HuH-7 (cell line): ENCODE results near the gene SLC7A5.
"Not testable (repeated sequence)": the region's sequence is repeated elsewhere in the genome, so short reads cannot be mapped to it uniquely, and the experiment has no call there.

Experiments
- DNase-seq: peaks from one replicate; pipeline ENCODE4 v3.0.0; 2011; ENCODE audit warnings: low spot score

SLC7A5 gene

GRCh38 chr16:87822108-87822970, 47.0 kb downstream of the SLC7A5 start:
- no peak for DNase-seq

GRCh38 chr16:87821376-87822107, 47.8 kb downstream of the SLC7A5 start:
- DNase-seq, result no peak

GRCh38 chr16:87819983-87820382, 49.3 kb downstream of the SLC7A5 start:
- no peak for DNase-seq

GRCh38 chr16:87819282-87819681, 50.0 kb downstream of the SLC7A5 start:
- DNase-seq, result no peak

GRCh38 chr16:87818533-87819161, 50.7 kb downstream of the SLC7A5 start:
- DNase-seq, result no peak

- DNase-seq, result no peak
These were observed 51.4 kb downstream of the SLC7A5 start for GRCh38 chr16:87817910-87818309.

- not testable (repeated sequence) for DNase-seq
These were observed 51.9 kb downstream of the SLC7A5 start for GRCh38 chr16:87817370-87817769.

GRCh38 chr16:87816507-87817100, 52.7 kb downstream of the SLC7A5 start:
- no peak for DNase-seq

- DNase-seq, result no peak
These were observed 53.7 kb downstream of the SLC7A5 start for GRCh38 chr16:87815567-87815966.

- no peak for DNase-seq
These were observed 57.1 kb downstream of the SLC7A5 start for GRCh38 chr16:87812200-87812656.

GRCh38 chr16:87811454-87811853, 57.9 kb downstream of the SLC7A5 start:
- DNase-seq, result not testable (repeated sequence)

- no peak for DNase-seq
These were observed 60.0 kb downstream of the SLC7A5 start for GRCh38 chr16:87809150-87809902.

- DNase-seq, result no peak
These were observed 61.2 kb downstream of the SLC7A5 start for GRCh38 chr16:87808108-87808507.

- no peak for DNase-seq
These were observed 62.4 kb downstream of the SLC7A5 start for GRCh38 chr16:87806641-87807546.

- DNase-seq, result no peak
These were observed 63.1 kb downstream of the SLC7A5 start for GRCh38 chr16:87806261-87806640.

GRCh38 chr16:87803385-87803784, 65.9 kb downstream of the SLC7A5 start:
- DNase-seq, result no peak

GRCh38 chr16:87802670-87803069, 66.6 kb downstream of the SLC7A5 start:
- DNase-seq, result no peak

- no peak for DNase-seq
These were observed 67.5 kb downstream of the SLC7A5 start for GRCh38 chr16:87801679-87802259.

GRCh38 chr16:87800497-87800896, 68.8 kb downstream of the SLC7A5 start:
- DNase-seq, result no peak

GRCh38 chr16:87795336-87795735, 74.0 kb downstream of the SLC7A5 start:
- DNase-seq, result no peak
